ENCODE results near the gene ABL1.

Gene ABL1

GRCh38 chr9:130843049-130843908, 8.2 kb downstream of the ABL1 start:
- Histone ChIP-seq H2AFZ (ENCODE audit: low read depth) (no peak overlapping the region), H4K20me1 (ENCODE audit: insufficient read depth) (no peaks in the 10 kb centered on the region), H3K9ac (no peak overlapping the region), H3K4me1 (ENCODE audit: low read depth, poor library complexity, severe bottlenecking) (peaks cover 12% of the 10 kb centered on the region), H3K4me2 (no peak overlapping the region), H3K36me3 (ENCODE audit: insufficient read depth) (no peaks in the 10 kb centered on the region), H3K4me3 (IDR thresholded peaks at IDR 0.05; ENCODE audit: insufficient read depth, low read depth, low read length) (no peak overlapping the region), H3K27me3 (ENCODE audit: insufficient read depth, low read depth) (no peaks in the 10 kb centered on the region), H3K27ac (no peak overlapping the region), H3K79me2 (ENCODE audit: insufficient read depth, low read depth) (peaks cover 31% of the 10 kb centered on the region; the same call in 1 of the 2 replicates)
- TF ChIP-seq, protein P1, sequence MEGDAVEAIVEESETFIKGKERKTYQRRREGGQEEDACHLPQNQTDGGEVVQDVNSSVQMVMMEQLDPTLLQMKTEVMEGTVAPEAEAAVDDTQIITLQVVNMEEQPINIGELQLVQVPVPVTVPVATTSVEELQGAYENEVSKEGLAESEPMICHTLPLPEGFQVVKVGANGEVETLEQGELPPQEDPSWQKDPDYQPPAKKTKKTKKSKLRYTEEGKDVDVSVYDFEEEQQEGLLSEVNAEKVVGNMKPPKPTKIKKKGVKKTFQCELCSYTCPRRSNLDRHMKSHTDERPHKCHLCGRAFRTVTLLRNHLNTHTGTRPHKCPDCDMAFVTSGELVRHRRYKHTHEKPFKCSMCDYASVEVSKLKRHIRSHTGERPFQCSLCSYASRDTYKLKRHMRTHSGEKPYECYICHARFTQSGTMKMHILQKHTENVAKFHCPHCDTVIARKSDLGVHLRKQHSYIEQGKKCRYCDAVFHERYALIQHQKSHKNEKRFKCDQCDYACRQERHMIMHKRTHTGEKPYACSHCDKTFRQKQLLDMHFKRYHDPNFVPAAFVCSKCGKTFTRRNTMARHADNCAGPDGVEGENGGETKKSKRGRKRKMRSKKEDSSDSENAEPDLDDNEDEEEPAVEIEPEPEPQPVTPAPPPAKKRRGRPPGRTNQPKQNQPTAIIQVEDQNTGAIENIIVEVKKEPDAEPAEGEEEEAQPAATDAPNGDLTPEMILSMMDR (conservative IDR thresholded peaks at IDR 0.05; ENCODE audit: low read depth, low read length), result no peak

- no peaks in the 10 kb centered on the region for H3K27me3 ChIP-seq (ENCODE audit: insufficient read depth, low read depth)
- no peak overlapping the region for H3K4me2 ChIP-seq
- no peak overlapping the region for H3K9ac ChIP-seq
- no peaks in the 10 kb centered on the region for H3K36me3 ChIP-seq (ENCODE audit: insufficient read depth)
- no peaks in the 10 kb centered on the region for H4K20me1 ChIP-seq (ENCODE audit: insufficient read depth)
- peaks cover 12% of the 10 kb centered on the region for H3K4me1 ChIP-seq (ENCODE audit: low read depth, poor library complexity, severe bottlenecking)
- H2AFZ ChIP-seq (ENCODE audit: low read depth), result no peak overlapping the region
- H3K79me2 ChIP-seq (ENCODE audit: insufficient read depth, low read depth), result peaks cover 31% of the 10 kb centered on the region; the same call in 1 of the 2 replicates
- no peak overlapping the region for H3K27ac ChIP-seq
- TF ChIP-seq, protein P1 (conservative IDR thresholded peaks at IDR 0.05; ENCODE audit: low read depth, low read length), result no peak
- no peak overlapping the region for H3K4me3 ChIP-seq (IDR thresholded peaks at IDR 0.05; ENCODE audit: insufficient read depth, low read depth, low read length)
Observed at GRCh38 chr9:130844044-130844451, 9.0 kb downstream of the ABL1 start.

DNA sequence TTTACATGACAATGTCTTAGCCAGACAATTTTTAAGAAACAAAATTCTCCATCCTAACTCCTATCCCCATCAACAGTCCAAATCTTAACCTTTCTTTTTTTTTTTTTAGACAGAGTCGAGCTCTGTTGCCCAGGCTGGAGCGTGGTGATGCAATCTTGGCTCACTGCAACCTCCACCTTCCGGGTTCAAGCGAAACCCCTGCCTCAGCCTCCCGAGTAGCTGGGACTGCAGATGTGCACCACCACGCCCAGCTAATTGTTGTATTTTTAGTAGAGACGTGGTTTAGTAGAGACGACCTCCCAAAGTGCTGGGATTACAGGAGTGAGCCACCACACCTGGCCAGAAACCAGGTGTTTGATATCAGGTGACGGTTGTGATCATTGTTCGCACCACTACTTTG, 10.2 kb downstream of the ABL1 start:
- Histone ChIP-seq H3K27ac (no peak overlapping the region), H3K4me2 (no peak overlapping the region), H3K9ac (no peak overlapping the region), H3K4me3 (IDR thresholded peaks at IDR 0.05; ENCODE audit: insufficient read depth, low read depth, low read length) (no peak overlapping the region), H3K4me1 (ENCODE audit: low read depth, poor library complexity, severe bottlenecking) (peaks cover 12% of the 10 kb centered on the region), H4K20me1 (ENCODE audit: insufficient read depth) (no peaks in the 10 kb centered on the region), H2AFZ (ENCODE audit: low read depth) (no peak overlapping the region), H3K79me2 (ENCODE audit: insufficient read depth, low read depth) (peaks cover 26% of the 10 kb centered on the region; the same call in 1 of the 2 replicates), H3K36me3 (ENCODE audit: insufficient read depth) (no peaks in the 10 kb centered on the region), H3K27me3 (ENCODE audit: insufficient read depth, low read depth) (no peaks in the 10 kb centered on the region)
- TF ChIP-seq, protein P1 (conservative IDR thresholded peaks at IDR 0.05; ENCODE audit: low read depth, low read length), result no peak

DNA sequence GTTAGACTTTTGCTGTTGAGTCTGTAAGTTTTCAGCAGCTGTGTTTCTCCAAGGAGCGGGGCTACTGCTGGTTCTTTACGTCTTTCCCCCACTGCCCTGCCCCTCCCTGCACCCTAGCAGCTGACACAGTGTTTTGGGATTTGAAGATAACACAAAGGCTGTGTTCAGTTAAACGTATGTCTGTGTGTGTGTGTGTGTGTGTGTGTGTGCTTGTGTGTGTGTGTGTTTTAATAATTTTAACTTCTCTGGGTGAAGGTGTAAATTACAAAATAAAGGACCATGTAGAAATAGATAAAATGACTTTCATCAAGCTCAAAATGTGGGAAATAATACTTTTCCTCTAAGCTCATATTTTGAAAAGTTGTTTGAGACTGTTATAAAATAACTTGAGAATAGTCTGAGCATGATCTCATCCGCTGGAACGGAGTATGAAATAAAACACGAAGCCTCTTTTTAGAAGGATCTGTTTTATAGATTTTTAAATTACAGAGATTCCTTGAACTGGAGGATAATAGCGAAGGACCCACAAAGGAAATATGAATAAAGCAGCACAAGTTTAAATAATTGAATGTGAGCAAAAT, 10.9 kb downstream of the ABL1 start:
- Histone ChIP-seq H3K36me3 (ENCODE audit: insufficient read depth) (no peaks in the 10 kb centered on the region), H3K4me3 (IDR thresholded peaks at IDR 0.05; ENCODE audit: insufficient read depth, low read depth, low read length) (no peak overlapping the region), H3K27ac (no peak overlapping the region), H4K20me1 (ENCODE audit: insufficient read depth) (no peaks in the 10 kb centered on the region), H2AFZ (ENCODE audit: low read depth) (no peak overlapping the region), H3K79me2 (ENCODE audit: insufficient read depth, low read depth) (peaks cover 24% of the 10 kb centered on the region; the same call in 1 of the 2 replicates), H3K27me3 (ENCODE audit: insufficient read depth, low read depth) (no peaks in the 10 kb centered on the region), H3K4me2 (no peak overlapping the region), H3K4me1 (ENCODE audit: low read depth, poor library complexity, severe bottlenecking) (peaks cover 12% of the 10 kb centered on the region), H3K9ac (no peak overlapping the region)
- TF ChIP-seq, protein P1 (conservative IDR thresholded peaks at IDR 0.05; ENCODE audit: low read depth, low read length), result no peak
